NCI-H2107 treated with DMSO at 0.1 percent for 48 hours (cell line): ENCODE results near the gene ISG20L2.

Experiments used
- DNase-seq: peaks from one replicate; lab custom pipeline; 2025; ENCODE audit not compliant: unreplicated experiment; lab: John Stamatoyannopoulos, UW

The ISG20L2 gene

DNA sequence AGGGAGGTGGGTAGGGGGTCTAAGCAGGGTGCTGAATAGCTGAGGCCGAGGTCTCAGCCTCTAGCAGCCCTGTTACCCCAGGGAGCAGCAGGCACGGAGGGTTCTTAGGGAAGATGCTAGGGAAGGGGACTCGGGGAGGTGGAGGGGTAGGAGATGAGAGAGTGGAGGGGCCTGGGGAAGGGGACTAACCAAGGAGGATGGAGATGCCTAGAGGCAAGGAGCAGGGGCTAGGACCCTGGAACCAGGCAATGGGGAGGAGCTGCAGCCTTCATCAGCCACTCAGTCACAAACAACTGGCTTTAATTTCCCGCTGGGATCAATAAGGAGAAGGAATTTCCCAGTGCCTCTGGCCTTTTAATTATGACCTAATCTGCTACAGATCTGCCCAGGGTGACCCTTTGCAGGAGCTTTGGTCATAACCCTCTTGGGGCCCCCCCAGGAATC lies 20.3 kb downstream of the ISG20L2 start:
- no peak for DNase-seq

DNA sequence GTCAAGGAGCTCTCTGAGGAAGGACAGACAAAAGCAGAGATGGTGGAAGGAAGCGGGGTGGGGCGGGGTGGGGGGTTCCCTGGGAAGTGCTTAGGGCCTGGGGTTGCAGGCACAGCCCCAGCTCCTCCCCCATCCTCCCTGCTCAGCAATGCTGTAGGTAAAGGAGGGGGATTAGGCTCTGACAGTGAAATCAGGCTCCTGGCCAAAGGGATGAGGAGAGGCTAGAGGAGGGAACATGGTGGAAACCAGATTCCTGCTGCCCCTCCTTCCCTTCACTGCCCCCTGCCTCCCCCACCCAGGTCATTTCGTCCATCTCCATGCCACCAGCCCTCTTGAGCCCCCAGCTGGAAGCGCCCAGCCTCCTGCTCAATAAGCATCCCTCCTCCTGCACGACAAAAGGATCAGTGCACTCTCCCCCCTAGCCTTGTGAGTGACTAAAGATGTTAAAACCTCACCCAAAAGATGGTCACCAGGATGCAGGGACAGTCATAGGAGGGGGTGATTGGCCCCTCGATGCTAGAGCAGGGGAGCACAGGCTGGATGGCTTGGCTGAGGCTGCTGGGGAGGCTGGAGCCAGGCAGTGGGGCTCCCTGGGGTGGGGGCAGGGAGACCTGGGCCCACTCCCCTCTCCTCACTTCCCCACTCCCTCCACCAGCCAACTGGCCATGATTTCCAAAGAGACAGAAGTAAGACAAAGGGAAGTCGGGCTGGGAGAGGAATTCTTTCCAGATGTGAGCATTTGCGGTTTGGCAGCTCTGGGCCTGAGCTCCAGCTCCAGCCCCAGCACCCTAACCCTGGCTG lies 20.9 kb downstream of the ISG20L2 start:
- no peak for DNase-seq

DNA sequence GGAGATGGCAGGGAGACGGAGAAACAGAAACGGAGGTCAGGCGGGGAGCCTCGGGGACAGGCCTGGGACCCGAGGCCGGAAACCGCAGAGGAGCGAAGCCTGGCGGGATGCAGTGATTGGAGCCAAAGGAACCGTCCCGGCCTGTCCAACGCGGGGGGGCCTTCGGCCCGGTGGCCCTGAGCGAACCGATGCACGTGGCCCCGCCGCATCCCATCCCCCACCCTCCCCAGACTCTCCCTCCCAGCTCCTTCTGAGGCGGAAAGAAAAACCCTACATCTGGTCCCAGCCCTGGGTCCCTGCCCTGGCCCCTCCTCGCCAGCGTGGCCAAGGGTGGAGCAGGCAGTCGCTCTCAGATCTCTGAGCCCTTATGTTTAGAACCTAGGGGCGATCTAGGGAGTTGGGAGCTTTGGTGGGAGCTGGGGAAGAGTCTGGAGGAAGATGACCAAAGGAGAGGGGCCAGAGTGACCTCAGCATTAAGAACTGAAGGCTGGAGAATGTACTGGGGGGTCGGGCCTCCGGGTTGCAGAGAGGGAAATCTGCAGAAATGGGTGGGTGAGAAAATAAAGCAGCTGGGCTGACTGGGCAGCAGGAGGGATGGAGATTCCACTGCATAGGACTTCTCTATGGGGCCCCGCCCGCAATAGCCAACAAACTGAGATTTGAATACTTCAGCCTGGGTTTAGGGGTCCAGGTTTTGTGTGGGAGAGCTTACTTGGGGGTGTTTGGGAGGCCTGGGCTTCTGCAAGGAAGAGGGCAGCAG lies 21.7 kb downstream of the ISG20L2 start:
- no peak for DNase-seq

DNA sequence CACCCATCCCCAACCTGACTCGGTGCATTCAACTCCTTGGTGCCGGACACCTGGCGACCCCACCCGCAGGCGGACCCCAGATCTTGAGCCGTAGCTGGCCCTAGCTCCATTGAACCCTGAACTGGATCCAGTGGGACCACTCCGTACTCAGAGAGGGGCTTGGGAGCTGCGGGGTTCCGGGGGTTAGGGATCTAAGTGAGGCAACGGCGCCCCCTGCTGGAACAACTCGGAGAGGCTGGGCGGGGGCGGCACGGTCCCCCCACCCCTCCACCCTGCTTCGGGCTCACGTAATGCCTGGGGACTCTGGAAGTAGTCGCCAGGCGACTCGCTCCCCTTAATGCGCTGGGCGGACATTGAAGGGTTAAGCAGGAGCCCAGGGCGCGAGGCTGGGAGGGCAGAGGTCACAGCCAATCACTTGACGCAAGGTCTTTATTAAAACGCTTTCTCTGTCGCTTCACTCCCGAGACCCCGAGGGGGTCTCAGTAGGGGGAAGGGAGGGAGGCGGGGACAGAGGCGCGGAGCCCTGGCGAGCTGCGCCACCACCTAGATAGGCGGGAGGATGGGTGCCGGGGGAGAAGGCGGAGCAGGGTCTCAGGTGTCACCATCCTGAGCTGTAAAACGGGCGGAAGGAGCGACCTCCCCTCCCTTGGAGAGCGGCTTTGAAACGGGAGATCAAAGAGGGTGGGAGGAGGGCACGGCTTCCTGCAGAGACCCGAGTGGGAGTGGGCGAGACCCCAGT lies 22.5 kb downstream of the ISG20L2 start:
- peak; percentile 74 for DNase-seq

DNA sequence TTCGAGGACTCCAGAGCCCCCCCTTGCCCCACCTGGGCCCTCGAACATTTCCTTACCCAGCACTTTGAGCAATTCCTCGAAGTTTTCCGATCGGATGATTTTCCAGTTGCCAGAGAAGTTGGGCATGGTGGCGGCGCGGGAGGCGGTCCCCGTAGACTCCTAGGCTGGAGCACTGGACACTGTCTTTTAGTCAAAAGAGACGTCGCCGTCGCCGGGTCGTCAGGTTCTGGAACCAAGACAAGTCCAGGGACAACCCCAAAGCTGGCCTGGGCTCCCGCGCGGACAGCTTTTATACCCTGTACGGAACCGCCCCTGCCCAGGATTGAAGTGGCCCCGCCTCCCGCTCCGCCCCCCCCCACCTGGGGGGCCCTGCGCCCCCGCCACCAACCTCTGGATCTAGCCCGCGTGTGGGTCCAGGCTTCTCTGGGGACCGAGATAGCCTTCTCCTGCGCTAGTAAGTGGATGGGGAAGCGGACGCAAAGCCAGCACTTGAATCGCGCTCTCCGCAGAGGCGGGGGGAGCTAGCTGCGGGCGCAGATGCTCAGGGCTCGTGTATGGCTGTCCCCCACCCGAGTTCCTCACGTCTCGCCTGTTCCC lies 23.1 kb downstream of the ISG20L2 start, which contains the start of gene CRABP2:
Gene CRABP2, minus strand, starts transcription at position 263 of the 597 bp plus-strand sequence. Its CDS starts 137 bp downstream, at position 126.
- no peak for DNase-seq

DNA sequence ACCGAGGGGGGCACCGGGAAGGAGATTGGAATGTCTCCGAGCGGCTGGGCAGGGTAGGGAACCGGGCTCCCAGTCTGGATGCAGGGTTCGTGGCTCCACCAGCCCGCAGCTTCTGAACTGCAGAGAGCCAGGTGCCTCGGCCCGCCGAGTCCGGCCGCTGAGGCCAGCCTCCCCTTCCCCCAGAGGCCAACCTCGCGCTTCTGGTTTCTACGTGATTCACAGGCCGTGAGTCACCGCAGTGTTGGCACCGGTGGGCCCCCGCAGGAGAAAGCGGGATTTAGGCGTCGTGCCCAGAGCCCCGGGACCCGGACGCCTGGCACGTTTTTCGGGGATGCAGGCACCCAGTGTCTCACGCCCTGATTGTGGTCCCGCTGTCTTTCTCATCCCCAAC lies 23.6 kb downstream of the ISG20L2 start:
- DNase-seq, result no peak

DNA sequence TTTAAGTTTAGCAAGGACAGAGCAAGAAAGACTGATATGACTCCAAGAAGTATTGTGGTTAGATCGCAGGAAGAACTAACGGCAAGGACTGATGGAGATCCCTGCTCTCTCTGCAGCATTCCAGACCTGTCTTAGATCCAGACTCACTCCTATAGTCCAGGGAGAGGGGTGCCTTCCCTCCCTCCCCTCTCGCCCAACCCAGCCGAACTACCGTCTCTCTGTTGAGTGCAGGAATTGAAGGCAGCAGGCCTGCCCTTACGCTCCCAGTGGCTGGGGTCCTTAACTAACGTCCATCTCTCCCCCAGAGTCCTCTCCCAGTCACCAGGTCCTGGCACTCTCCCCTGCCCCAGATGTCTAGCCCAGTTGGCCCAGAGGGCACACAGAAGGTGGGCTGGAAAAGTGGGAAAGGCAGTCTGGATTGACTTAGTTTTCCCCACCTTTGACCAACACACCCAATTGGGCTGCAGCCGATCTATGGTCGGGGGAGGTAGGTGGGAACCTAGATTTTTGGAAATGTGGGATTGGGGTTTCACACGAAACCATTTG lies 24.3 kb downstream of the ISG20L2 start:
- no peak for DNase-seq

DNA sequence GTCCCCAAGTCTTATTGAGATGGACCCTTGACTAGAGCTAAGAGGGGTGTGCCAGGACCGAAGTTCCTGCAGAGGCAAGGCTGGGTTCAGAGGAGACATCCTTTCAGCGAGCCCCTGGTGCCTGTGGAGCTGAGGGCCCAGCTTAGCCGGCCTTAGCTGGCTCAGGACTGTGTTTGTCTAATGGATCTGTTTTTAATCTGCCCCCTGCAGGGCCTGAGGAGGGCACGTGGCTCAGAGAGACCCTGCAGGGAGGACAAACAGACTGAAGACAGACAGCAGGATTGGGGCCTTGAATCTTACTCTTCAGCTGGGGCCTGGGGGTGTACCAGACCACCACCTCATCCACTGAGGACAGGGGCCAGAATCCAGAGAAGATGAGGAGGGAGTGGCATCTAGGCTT lies 24.8 kb downstream of the ISG20L2 start:
- DNase-seq, result no peak

DNA sequence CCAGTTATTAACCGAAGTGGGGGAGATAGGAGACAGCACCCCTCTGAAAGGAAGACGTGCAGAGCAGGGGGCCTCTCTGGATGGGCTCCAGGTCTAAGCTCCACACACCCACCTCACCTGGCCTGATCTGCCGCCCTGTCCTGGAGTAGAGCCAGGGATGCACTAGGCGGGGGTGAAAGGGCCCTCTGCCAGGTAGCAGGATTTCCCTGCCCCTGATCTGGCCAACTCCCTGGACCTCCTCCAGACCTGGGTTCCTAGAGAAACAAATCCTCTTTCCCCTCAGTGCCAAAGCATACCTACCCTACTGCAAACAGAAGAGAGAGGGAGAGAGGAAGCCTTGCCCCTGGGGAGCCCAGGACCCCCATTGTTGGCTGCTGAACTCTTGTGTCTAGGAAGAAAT lies 25.2 kb downstream of the ISG20L2 start:
- DNase-seq, result no peak

DNA sequence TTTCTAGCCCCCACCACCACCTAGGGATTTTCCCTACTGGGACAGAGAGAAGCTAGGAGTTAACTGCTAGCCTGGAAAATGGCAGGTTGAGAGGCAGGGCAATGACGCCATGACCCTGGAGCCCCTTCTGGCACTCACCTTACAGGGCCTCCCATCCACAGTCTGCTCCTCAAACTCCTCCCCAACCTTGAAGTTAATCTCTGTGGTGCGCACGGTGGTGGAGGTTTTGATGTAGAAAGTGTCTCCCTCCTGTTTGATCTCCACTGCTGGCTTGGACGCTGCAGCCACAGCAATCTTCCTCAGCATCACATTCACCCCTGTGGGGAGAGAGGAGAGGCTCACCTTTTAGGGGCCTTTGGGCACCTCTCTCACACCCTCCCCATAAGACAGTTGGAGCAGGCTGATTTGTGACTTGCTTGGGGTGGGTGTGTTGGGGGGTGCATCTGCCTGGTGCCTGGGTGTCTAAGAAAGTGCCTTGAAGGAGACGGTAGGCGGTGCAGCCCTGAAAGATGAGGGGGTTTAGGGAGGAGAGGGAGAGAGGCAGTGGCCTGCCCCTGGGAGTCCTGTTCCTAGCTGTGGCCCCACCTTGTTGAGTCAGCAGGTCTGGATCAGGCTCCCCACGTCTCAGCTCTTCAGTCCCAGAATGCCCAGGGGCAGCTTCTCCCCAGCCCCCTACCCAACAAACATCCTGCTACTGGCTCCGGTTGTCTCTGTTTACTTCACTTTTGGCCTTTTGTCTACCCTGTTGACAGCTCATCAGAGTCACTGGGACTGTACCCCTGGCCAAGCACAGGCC lies 27.6 kb downstream of the ISG20L2 start:
- no peak for DNase-seq

DNA sequence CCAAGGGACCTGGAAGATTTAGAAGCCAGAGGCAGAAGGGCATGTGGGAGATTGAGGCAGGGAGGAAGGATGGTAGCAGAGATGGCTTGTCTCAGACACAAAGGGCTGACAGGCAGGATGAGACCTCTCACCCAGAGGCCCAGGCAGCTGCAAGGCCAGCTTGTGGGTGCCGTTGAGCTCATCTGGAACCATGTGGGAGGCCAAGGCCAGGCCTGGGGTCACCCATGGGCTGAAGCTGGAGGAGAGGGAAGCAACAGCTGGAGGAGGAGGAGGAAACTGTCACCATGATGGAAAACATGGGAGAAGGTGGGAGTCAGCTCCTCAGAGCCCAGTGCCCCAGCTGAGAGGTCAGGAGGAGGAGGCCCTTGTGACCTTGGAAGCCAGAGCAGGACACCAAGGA lies 29.6 kb downstream of the ISG20L2 start:
- no peak for DNase-seq

DNA sequence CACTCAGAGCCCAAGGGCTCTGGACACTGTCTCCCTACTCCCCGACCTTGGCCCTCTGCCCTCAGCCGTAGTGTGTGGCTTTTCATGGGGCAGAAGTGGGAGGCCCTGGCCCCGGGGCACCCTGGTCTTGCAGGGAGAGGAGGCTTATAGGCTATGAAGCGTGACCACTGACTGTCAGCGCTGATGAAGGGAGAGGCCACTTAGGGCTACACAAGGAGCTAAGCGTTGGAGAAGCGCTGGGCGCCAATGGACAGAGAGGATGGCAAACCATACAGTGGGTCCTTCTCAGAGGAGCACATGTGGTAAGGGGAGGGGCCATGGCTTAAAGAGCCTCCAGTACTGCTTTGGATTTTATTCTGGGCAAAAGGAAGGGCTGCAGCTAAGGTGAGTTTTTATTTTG lies 31.1 kb downstream of the ISG20L2 start:
- DNase-seq, result no peak

DNA sequence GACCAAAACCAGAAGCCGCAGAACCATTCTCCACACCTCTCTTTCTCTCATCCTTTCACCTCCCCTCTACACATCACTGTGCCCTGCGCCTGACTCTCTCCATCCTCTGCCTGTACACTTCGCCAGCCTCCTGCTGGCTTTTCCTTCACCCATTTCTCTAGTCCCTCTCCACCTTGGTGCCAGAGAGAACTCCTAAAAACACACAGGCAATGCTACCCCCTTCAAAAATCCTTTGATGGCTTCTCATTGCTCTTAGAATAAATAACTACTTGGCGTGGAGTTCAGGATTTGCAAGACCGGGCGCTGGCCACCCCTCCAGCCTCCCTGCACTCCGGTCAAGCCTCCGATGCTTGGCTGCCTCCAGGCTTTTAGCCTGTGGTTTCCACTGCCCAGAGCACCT lies 31.8 kb downstream of the ISG20L2 start:
- DNase-seq, result no peak

DNA sequence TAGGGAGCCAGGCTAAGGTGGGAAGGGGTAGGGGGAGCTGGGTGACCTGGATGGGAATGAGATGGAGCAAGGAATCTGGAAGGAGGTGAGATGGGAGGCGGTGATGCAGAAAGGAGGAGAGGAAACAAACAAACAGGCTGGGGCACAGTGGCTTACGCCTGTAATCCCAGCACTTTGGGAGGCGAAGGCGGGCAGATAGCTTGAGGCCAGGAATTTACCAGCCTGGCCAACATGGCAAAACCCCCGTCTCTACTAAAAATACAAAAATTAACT lies 33.9 kb downstream of the ISG20L2 start:
- DNase-seq, result no peak

DNA sequence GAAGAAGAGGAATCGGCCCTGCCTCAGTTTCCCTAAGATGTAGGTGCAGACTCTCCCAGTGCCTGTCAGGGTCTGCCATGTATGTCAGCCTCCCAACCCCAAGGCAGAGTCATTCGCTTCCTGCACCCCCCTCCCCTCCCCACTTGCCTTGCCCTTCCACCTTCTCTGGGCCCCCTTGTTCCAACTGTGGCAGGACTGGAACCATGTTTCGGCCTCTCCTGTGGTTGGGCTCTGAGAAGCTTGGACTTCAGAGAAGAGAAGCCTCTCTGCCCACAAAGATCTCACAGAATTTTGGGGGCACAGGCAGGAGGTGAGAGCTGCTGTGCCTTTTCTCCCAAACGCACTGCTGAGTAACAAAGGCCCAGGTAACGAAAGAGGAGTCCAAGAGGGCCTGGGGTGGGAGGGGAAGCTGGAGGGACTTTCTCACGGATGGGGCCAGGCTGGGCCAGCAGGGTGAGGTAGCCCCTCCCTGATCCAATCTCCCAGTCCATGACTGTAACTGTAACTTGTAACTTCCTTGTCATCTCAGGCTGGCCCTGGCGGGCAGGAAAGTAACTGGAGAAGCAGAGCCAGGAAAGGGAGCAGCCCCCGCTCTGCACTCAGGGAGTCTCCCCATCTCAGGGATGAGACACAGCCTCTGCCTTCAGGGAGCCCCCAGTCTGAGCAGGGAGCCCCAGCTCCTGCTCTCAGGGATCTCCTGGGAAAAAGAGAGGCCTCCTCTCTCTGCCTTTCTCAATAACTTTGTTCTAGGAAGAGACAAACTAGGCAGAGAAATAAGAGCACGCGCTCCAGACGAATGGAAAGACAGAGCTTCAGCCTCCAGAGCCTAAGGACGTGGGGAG lies 34.5 kb downstream of the ISG20L2 start:
- peak; percentile 47 for DNase-seq

DNA sequence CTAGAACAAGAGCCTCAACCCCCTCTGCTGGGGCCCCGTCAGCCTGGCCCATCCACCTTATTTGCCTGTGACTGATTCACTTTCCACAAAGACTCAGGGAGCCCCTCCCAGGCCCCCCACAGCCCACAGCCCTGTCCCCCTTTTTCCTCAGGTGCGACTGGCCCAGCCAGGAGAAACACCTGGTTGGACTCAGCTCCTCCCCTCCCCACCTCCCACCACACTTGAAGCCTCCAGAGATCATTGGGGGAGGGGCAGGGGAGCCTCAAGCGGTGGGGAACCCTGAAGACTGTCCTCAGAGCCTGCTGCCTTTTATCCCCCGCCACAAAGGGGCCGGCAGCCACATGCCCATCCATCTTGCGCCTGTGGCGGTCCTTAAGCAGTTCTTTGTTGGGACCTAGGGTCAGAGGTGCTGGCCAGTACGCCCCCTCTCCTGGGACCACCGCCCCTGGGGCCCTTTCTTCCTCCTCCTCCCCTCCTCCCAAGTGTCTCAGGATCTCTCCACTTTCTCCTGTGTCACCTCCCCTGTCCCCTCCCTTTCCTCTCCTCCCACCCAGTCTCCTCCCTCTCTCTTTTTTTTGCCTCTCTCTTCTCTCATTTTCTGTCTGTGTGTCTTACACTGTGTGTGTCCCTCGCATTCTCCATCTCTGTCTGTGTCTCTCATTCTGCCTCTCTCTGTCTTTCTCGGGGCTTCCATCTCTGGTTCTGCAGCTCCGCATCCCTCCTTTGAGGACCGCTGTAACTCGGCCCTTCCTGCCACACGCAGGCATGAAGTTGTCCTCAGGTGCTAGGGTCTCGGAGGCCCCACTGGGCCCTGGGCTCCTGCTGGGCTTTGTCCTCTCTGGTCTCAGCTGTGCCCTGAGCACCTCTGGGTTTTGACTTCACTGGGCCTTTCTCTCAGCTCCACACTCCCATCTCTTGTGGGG lies 35.4 kb downstream of the ISG20L2 start:
- DNase-seq, result peak; percentile 86

DNA sequence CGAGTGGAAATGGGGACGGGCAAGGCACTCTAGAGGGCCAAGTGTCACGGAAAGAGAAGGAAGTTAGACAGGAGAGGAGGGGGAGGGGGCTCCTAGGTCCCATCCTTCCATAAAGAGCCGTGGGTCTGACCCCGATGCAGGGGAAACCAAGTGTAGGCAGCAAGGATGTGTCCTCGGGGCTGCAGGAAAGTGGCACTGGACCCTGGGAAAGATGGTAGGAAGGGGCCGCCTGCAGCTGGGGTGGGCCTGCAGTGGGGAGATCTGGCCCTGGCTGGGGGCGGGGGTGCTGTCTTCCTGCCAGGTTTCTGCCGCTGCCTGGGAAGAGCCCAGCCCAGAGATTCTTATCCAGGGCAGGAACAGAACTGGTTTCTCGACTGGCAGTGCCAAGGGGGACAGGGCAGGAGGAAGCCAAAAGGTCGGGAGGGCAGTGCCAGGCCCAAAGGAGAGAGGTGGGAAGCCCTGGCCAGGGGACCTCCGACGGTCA lies 36.1 kb downstream of the ISG20L2 start:
- DNase-seq, result no peak
